ENCODE measurements around the gene ME1.

The ME1 gene

GRCh38 chr6:83354747-83355146 is 76.1 kb downstream of the ME1 start:
- Histone ChIP-seq H3K36me3 (replicated peaks; ENCODE audit: insufficient read depth, low read length) (no peaks in the 10 kb centered on the region), H3F3A (ENCODE audit: insufficient read depth, low read length) (no peaks in the 10 kb centered on the region), H3K27me3 (replicated peaks; ENCODE audit: insufficient read depth, low read length) (no peaks in the 10 kb centered on the region), H3K4me2 (ENCODE audit: low read depth, low read length) (no peak overlapping the region), H3K9ac (ENCODE audit: low read length) (no peak overlapping the region), H3K9me2 (replicated peaks; ENCODE audit: insufficient read depth, low read length) (no peaks in the 10 kb centered on the region), H3K79me2 (ENCODE audit: low read length) (no peaks in the 10 kb centered on the region), H3K4me1 (ENCODE audit: low read length) (no peaks in the 10 kb centered on the region), H4K20me1 (ENCODE audit: insufficient read depth, low read length) (no peaks in the 10 kb centered on the region), H3K27ac (ENCODE audit: low read length) (no peak overlapping the region), H2AFZ (ENCODE audit: low read length) (no peak overlapping the region), H3K4me3 (ENCODE audit: low read length) (no peak overlapping the region), H3K9me3 (replicated peaks; ENCODE audit: insufficient read depth, low read length) (no peaks in the 10 kb centered on the region)
- DNase-seq: no peak
- TF ChIP-seq EZH2 (optimal IDR thresholded peaks at IDR 0.05; ENCODE audit: low read depth, low read length) (no peak), EZH2phosphoT487 (IDR thresholded peaks at IDR 0.05; ENCODE audit: low read length) (no peak)
- TF ChIP-seq, protein P1, sequence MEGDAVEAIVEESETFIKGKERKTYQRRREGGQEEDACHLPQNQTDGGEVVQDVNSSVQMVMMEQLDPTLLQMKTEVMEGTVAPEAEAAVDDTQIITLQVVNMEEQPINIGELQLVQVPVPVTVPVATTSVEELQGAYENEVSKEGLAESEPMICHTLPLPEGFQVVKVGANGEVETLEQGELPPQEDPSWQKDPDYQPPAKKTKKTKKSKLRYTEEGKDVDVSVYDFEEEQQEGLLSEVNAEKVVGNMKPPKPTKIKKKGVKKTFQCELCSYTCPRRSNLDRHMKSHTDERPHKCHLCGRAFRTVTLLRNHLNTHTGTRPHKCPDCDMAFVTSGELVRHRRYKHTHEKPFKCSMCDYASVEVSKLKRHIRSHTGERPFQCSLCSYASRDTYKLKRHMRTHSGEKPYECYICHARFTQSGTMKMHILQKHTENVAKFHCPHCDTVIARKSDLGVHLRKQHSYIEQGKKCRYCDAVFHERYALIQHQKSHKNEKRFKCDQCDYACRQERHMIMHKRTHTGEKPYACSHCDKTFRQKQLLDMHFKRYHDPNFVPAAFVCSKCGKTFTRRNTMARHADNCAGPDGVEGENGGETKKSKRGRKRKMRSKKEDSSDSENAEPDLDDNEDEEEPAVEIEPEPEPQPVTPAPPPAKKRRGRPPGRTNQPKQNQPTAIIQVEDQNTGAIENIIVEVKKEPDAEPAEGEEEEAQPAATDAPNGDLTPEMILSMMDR (IDR thresholded peaks at IDR 0.05; ENCODE audit: low read length): no peak

DNA sequence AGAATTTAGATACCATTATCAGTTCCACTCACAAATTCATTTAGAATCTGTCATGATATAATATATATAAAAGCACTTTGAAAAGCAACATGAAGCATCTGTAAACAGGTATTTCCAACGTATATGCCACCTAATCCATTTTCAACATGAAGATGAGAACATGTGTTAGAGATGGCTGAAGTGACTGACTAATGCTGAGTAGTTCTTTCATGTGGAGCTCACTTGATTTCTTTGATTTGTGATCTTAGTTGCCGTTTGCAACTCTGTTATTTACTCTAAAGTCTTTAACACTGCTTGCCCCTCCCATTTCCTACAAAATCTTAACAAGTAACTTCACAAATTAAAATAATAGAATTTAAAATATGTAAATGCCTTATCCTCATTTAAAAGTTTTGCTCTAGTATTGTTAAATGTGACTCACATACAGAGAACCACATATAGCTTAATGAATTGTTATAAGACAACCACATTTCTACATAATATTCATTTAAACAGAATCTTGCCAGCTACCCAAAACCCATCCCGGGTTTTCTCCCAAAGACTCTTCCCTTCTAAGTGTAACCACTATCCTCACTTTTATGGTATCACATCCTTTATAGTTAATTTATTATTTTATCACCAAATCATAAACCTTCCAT is 78.3 kb downstream of the ME1 start:
- TF ChIP-seq, protein P1 (IDR thresholded peaks at IDR 0.05; ENCODE audit: low read length): no peak
- TF ChIP-seq EZH2phosphoT487 (IDR thresholded peaks at IDR 0.05; ENCODE audit: low read length) (no peak), EZH2 (optimal IDR thresholded peaks at IDR 0.05; ENCODE audit: low read depth, low read length) (no peak)
- Histone ChIP-seq H3K27ac (ENCODE audit: low read length) (no peak overlapping the region), H3K4me3 (ENCODE audit: low read length) (no peak overlapping the region), H3K4me1 (ENCODE audit: low read length) (no peaks in the 10 kb centered on the region), H3K79me2 (ENCODE audit: low read length) (no peaks in the 10 kb centered on the region), H3K36me3 (replicated peaks; ENCODE audit: insufficient read depth, low read length) (no peaks in the 10 kb centered on the region), H3K9ac (ENCODE audit: low read length) (no peak overlapping the region), H3K9me3 (replicated peaks; ENCODE audit: insufficient read depth, low read length) (no peaks in the 10 kb centered on the region), H3K4me2 (ENCODE audit: low read depth, low read length) (no peak overlapping the region), H3K27me3 (replicated peaks; ENCODE audit: insufficient read depth, low read length) (no peaks in the 10 kb centered on the region), H3K9me2 (replicated peaks; ENCODE audit: insufficient read depth, low read length) (no peaks in the 10 kb centered on the region), H4K20me1 (ENCODE audit: insufficient read depth, low read length) (no peaks in the 10 kb centered on the region), H3F3A (ENCODE audit: insufficient read depth, low read length) (no peaks in the 10 kb centered on the region), H2AFZ (ENCODE audit: low read length) (no peak overlapping the region)
- DNase-seq: no peak

DNA sequence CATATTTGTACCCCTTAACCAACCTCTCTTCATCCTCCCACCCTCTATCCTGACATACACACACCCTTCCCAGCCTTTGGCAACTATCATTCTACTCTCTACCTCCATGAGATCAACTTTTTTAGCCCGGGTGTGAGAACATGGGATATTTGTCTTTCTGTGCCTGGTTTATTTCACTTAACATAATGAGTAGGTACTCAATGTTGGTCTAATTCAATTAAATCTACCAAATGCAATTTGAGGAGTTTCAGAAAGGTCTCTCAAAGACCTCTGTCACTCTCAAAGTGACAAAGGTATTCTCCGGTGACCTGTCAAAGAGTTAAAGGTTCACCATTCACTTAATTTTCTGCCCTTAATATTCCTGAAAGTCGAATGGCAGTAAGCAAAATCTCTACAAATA is 87.7 kb downstream of the ME1 start:
- Histone ChIP-seq H3K79me2 (ENCODE audit: low read length) (no peaks in the 10 kb centered on the region), H3K9me3 (replicated peaks; ENCODE audit: insufficient read depth, low read length) (no peaks in the 10 kb centered on the region), H4K20me1 (ENCODE audit: insufficient read depth, low read length) (no peaks in the 10 kb centered on the region), H3K4me3 (ENCODE audit: low read length) (no peak overlapping the region), H3K36me3 (replicated peaks; ENCODE audit: insufficient read depth, low read length) (no peaks in the 10 kb centered on the region), H2AFZ (ENCODE audit: low read length) (no peak overlapping the region), H3K9ac (ENCODE audit: low read length) (no peak overlapping the region), H3K9me2 (replicated peaks; ENCODE audit: insufficient read depth, low read length) (no peaks in the 10 kb centered on the region), H3K27ac (ENCODE audit: low read length) (no peak overlapping the region), H3F3A (ENCODE audit: insufficient read depth, low read length) (no peaks in the 10 kb centered on the region), H3K27me3 (replicated peaks; ENCODE audit: insufficient read depth, low read length) (no peaks in the 10 kb centered on the region), H3K4me2 (ENCODE audit: low read depth, low read length) (no peak overlapping the region), H3K4me1 (ENCODE audit: low read length) (no peaks in the 10 kb centered on the region)
- TF ChIP-seq EZH2phosphoT487 (IDR thresholded peaks at IDR 0.05; ENCODE audit: low read length) (no peak), EZH2 (optimal IDR thresholded peaks at IDR 0.05; ENCODE audit: low read depth, low read length) (no peak)
- TF ChIP-seq, protein P1 (IDR thresholded peaks at IDR 0.05; ENCODE audit: low read length): no peak
- no peak for DNase-seq
